T-helper 2 cell treated with Interferon-gamma antibody and Interleukin-4, amounts not matched to agents 5 μg/mL and 100 μg/mL, for 36 hours (primary cell): Measurements from ENCODE around the gene ACACB.

Experiments
- DNase-seq: peaks from one replicate; pipeline ENCODE4 v3.0.0; 2021; ENCODE audit warnings: low spot score
- H3K27ac Mint-ChIP-seq: one replicate; pipeline ENCODE4 v1.8.0; 2021; ENCODE audit warnings: mild to moderate bottlenecking, mixed read lengths
- H3K27me3 Mint-ChIP-seq: one replicate; pipeline ENCODE4 v1.8.0; 2021; ENCODE audit warnings: low read depth, mixed read lengths
- H3K36me3 Mint-ChIP-seq: one replicate; pipeline ENCODE4 v1.8.0; 2021; ENCODE audit warnings: low read depth, mixed read lengths
- H3K4me1 Mint-ChIP-seq: one replicate; pipeline ENCODE4 v1.8.0; 2021; ENCODE audit warnings: low read depth, mixed read lengths
- H3K4me3 Mint-ChIP-seq: one replicate; pipeline ENCODE4 v1.8.0; 2022; ENCODE audit warnings: mild to moderate bottlenecking, moderate library complexity, mixed read lengths
- H3K9me3 Mint-ChIP-seq: one replicate; pipeline ENCODE4 v1.8.0; 2021; ENCODE audit warnings: mixed read lengths

ACACB gene

DNA sequence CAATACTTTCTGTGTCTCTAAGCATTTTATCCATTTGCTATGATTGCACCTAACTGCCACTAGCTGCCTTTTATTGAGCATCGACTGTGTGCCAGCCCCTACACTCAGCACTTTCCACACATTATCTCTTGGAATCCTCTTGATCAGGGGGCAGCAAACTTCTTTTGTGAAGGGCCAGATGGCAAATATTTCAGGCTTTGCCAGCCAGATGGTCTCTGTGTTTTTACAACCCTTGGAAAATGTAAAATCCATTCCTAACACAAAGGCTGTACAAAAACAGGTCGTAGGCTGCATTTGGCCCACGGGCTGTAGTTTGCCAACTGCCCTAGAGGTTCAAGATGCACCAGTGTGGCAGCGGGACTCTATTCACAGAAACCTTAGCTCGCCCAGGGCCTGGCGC is 173.2 kb downstream of the ACACB start:
- Mint-ChIP-seq H3K4me1 (no peaks in the 10 kb centered on the region), H3K27me3 (peaks cover 13% of the 10 kb centered on the region), H3K4me3 (no peak overlapping the region), H3K36me3 (no peaks in the 10 kb centered on the region), H3K9me3 (no peaks in the 10 kb centered on the region), H3K27ac (no peak overlapping the region)
- no peak for DNase-seq

DNA sequence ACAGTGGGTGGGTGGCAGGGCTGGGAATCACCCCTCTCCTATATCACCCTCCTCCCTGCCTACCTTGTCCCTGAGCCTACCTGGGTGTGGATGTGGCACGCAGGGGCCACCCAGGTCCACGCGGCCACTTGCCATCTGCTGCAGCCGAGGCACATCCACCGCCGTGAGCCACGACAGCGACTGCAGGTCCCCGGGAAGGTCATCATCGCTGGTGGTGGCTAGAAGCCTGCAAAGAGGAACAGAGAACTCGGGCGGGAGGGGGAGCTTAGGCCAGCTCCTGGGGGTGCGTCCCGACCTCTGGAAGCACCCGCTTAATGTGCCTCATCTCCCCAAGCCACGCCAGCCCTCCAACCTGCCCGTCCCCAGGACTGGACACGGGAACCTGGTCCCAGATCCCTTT is 173.7 kb downstream of the ACACB start:
- H3K36me3 Mint-ChIP-seq: no peaks in the 10 kb centered on the region
- H3K27ac Mint-ChIP-seq: no peak overlapping the region
- no peaks in the 10 kb centered on the region for H3K9me3 Mint-ChIP-seq
- no peaks in the 10 kb centered on the region for H3K4me1 Mint-ChIP-seq
- peaks cover 13% of the 10 kb centered on the region for H3K27me3 Mint-ChIP-seq
- DNase-seq: no peak
- H3K4me3 Mint-ChIP-seq: no peak overlapping the region

GRCh38 chr12:109291117-109291516 is 174.7 kb downstream of the ACACB start:
- Mint-ChIP-seq H3K36me3 (no peaks in the 10 kb centered on the region), H3K9me3 (no peaks in the 10 kb centered on the region), H3K4me3 (no peak overlapping the region), H3K4me1 (no peaks in the 10 kb centered on the region), H3K27ac (no peak overlapping the region), H3K27me3 (peaks cover 13% of the 10 kb centered on the region)
- DNase-seq: no peak

- Mint-ChIP-seq H3K4me3 (no peak overlapping the region), H3K36me3 (no peaks in the 10 kb centered on the region), H3K9me3 (no peaks in the 10 kb centered on the region), H3K27me3 (peaks cover 13% of the 10 kb centered on the region), H3K27ac (no peak overlapping the region), H3K4me1 (no peaks in the 10 kb centered on the region)
- DNase-seq: no peak
Measured at GRCh38 chr12:109291521-109292341, 175.3 kb downstream of the ACACB start.

DNA sequence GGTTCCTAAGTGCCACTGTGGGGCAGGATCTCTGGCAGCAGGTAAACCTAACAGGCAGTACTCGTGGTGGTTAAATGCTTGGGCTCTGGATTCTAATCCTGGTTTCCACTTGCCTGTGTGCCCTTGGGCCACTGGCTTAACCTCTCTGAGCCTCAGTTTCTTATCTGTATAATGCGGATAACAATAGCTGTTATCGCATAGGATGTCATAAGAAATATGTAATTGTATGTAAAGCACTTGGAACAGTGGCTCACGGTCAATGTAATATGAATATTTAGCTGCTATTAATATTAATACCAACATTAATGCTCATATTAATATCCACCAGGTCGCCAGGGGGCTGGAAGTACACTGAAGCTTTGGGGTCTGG is 175.9 kb downstream of the ACACB start:
- no peaks in the 10 kb centered on the region for H3K4me1 Mint-ChIP-seq
- peaks cover 13% of the 10 kb centered on the region for H3K27me3 Mint-ChIP-seq
- H3K4me3 Mint-ChIP-seq: no peak overlapping the region
- H3K36me3 Mint-ChIP-seq: no peaks in the 10 kb centered on the region
- no peak overlapping the region for H3K27ac Mint-ChIP-seq
- H3K9me3 Mint-ChIP-seq: no peaks in the 10 kb centered on the region
- no peak for DNase-seq

- H3K4me1 Mint-ChIP-seq: no peaks in the 10 kb centered on the region
- no peak overlapping the region for H3K27ac Mint-ChIP-seq
- no peaks in the 10 kb centered on the region for H3K36me3 Mint-ChIP-seq
Measured at GRCh38 chr12:109293106-109293505, 176.7 kb downstream of the ACACB start.

GRCh38 chr12:109294286-109294796 is 178.0 kb downstream of the ACACB start:
- H3K27me3 Mint-ChIP-seq: peaks cover 12% of the 10 kb centered on the region
- no peak overlapping the region for H3K4me3 Mint-ChIP-seq
- no peaks in the 10 kb centered on the region for H3K4me1 Mint-ChIP-seq
- no peak for DNase-seq
- no peaks in the 10 kb centered on the region for H3K9me3 Mint-ChIP-seq
- no peak overlapping the region for H3K27ac Mint-ChIP-seq
- H3K36me3 Mint-ChIP-seq: no peaks in the 10 kb centered on the region

More at GRCh38 chr12:109293106-109293505, 176.7 kb downstream of the ACACB start:
- DNase-seq: no peak
- Mint-ChIP-seq H3K9me3 (no peaks in the 10 kb centered on the region), H3K4me3 (no peak overlapping the region), H3K27me3 (peaks cover 13% of the 10 kb centered on the region)

GRCh38 chr12:109295764-109296425 is 179.5 kb downstream of the ACACB start:
- no peak for DNase-seq
- H3K4me3 Mint-ChIP-seq: no peak overlapping the region
- no peaks in the 10 kb centered on the region for H3K36me3 Mint-ChIP-seq
- H3K9me3 Mint-ChIP-seq: no peaks in the 10 kb centered on the region
- H3K4me1 Mint-ChIP-seq: no peaks in the 10 kb centered on the region
- no peak overlapping the region for H3K27ac Mint-ChIP-seq
- peaks cover 10% of the 10 kb centered on the region for H3K27me3 Mint-ChIP-seq

GRCh38 chr12:109296431-109296830 is 180.0 kb downstream of the ACACB start:
- Mint-ChIP-seq H3K27me3 (peaks cover 6% of the 10 kb centered on the region), H3K4me3 (no peak overlapping the region), H3K9me3 (no peaks in the 10 kb centered on the region), H3K27ac (no peak overlapping the region), H3K4me1 (no peaks in the 10 kb centered on the region), H3K36me3 (no peaks in the 10 kb centered on the region)
- no peak for DNase-seq

GRCh38 chr12:109299849-109300248 is 183.5 kb downstream of the ACACB start:
- Mint-ChIP-seq H3K36me3 (no peaks in the 10 kb centered on the region), H3K27me3 (peaks cover 23% of the 10 kb centered on the region), H3K27ac (no peak overlapping the region), H3K4me3 (no peak overlapping the region), H3K9me3 (no peaks in the 10 kb centered on the region), H3K4me1 (no peaks in the 10 kb centered on the region)
- DNase-seq: no peak

DNA sequence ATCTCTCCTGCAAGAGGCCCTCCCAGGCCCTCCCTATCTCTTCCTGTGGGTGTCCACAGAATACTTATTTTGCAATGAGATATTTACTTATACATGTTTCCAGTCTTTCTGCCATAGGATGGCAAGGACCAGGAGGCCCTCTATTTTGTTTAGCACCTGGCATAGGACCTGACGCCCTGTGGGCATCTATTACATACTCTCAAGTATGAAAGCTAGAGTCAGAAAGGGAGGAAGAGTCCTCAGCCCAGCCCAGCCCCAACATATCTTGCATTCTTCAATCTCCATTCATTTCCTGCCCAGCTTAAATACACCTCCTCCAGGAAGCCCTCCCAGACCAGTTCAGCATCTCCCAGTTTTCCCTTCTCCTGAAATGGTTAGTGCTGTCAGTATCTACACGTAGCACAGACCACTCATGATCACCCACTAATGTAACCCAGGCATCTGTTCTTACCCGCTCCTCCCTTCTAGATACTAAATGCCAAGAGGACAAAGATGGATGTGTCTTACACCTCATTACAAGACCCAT is 185.3 kb downstream of the ACACB start:
- Mint-ChIP-seq H3K27ac (no peak overlapping the region), H3K36me3 (no peaks in the 10 kb centered on the region), H3K27me3 (peaks cover 32% of the 10 kb centered on the region)

DNA sequence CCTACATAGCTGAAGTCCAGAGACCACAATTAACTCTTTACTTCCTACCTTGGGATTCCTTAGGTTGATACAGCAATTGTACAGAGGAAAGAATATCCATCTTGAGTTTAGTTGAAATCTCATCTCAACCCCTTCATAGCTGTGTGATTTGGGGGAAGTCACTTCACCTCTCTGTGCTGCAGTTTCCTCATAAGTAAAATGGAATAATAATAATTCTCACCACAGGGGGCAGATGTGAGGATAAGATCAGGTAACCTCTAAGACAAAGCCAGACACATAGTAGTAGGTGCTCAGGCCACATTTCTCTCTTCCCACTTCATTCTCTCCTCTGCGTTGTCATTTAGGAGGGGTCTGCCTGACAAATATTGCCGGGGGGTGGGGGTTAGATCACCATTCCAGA is 186.0 kb downstream of the ACACB start:
- Mint-ChIP-seq H3K9me3 (no peaks in the 10 kb centered on the region), H3K4me1 (no peaks in the 10 kb centered on the region), H3K36me3 (no peaks in the 10 kb centered on the region), H3K4me3 (no peak overlapping the region), H3K27me3 (peaks cover 38% of the 10 kb centered on the region), H3K27ac (no peak overlapping the region)
- DNase-seq: no peak

More for the DNA sequence above, 185.3 kb downstream of the ACACB start:
- H3K9me3 Mint-ChIP-seq: no peaks in the 10 kb centered on the region
- H3K4me1 Mint-ChIP-seq: no peaks in the 10 kb centered on the region
- DNase-seq: no peak
- no peak overlapping the region for H3K4me3 Mint-ChIP-seq

DNA sequence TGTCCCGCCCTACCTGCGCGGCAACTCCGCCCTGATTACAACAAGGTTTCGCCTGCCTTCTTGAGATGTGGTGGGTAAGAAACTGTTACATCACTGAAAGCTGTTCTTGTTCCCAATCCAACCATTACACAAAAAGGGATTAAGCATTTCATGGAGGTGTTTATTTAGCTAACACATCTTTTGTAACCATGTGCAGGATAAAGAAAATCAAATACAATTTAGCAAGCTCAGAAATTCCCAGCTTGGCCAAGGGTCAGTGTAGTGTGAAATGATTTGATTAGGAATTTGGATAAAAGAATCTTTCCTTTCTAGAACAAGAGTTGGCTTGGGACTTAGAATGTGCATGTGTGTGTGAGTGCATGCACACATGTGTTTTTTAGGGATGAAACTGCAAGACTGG is 186.4 kb downstream of the ACACB start:
- H3K36me3 Mint-ChIP-seq: no peaks in the 10 kb centered on the region
- peaks cover 42% of the 10 kb centered on the region for H3K27me3 Mint-ChIP-seq
- no peak for DNase-seq
- H3K4me1 Mint-ChIP-seq: no peaks in the 10 kb centered on the region
- H3K4me3 Mint-ChIP-seq: no peak overlapping the region
- no peaks in the 10 kb centered on the region for H3K9me3 Mint-ChIP-seq
- no peak overlapping the region for H3K27ac Mint-ChIP-seq

DNA sequence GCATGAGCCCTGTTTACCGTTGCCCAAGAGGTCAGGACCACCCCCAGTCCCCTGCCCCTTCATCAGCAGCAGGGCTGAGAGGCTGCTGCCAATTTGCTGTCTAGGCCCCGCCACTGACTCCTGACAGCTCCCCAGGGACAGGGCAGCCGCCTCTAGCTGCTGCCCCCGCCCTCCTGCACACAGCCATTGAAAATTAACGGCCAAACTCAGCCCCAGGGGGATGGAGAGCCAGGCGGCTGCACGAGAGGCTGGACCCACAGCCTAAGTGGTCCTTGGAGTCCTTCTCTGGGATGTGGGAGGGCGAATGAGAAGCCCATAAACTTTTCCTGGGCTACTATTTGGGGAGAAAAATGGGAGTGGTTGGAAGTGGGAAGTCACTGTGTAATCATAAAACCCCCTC is 188.1 kb downstream of the ACACB start:
- no peak for DNase-seq
- Mint-ChIP-seq H3K36me3 (no peaks in the 10 kb centered on the region), H3K4me1 (no peaks in the 10 kb centered on the region), H3K27me3 (peaks cover 56% of the 10 kb centered on the region), H3K4me3 (no peak overlapping the region), H3K9me3 (no peaks in the 10 kb centered on the region), H3K27ac (no peak overlapping the region)
